Vagina (tissue), 2 donors: Measurements from ENCODE around the gene ZNF445.

Experiments
- CTCF ChIP-seq, 3 experiments: fragments of 450-650 bp in 2 of 3; fragments of 200-600 bp in 1 of 3; sonication (generic) in 1 of 3; IDR thresholded peaks; one replicate each; pipeline ENCODE4 v1.5.1; 2017 to 2019; ENCODE audit warnings: antibody characterized with exemption in 3 of 3, mild to moderate bottlenecking in 2 of 3, moderate library complexity in 2 of 3
- POLR2AphosphoS5 ChIP-seq, 2 donors: sonication (generic); formaldehyde crosslinking; IDR thresholded peaks; one replicate each; pipeline ENCODE4 v1.9.0; 2017; ENCODE audit warnings: antibody characterized with exemption in 2 of 2, mild to moderate bottlenecking in 2 of 2, low read depth in 1 of 2; ENCODE audit not compliant: insufficient read depth in 1 of 2

- no peak for TF ChIP-seq CTCF (IDR thresholded peaks at IDR 0.05)
- TF ChIP-seq POLR2AphosphoS5 (IDR thresholded peaks at IDR 0.05; ENCODE audit: insufficient read depth in 1 of 2, low read depth in 1 of 2) = no peak
Observed at GRCh38 chr3:44400771-44401170, 76.7 kb downstream of the ZNF445 start.
